Neural cell (in vitro differentiated cells): ENCODE results near the gene SPACA5. TPM values are rescaled to one million over a fixed set of nuclear protein-coding genes. Genes with fewer than 3 reads are reported as not detected.
"Not testable (repeated sequence)": the region's sequence is repeated elsewhere in the genome, so short reads cannot be mapped to it uniquely, and the experiment has no call there.

Experiments
- H2AFZ ChIP-seq: fragments of 200-600, 300-800 bp; sonication (generic), shearing (Covaris generic); 2 replicates; pipeline ENCODE4 v1.6.0; 2014; ENCODE audit warnings: low read depth, mild to moderate bottlenecking, antibody characterized with exemption, low read length, moderate library complexity
- H3F3A ChIP-seq: fragments of 200-600 bp; shearing (Covaris generic); 2 replicates; pipeline ENCODE4 v1.6.1; 2016; ENCODE audit warnings: mild to moderate bottlenecking, moderate library complexity, mixed read lengths, antibody characterized with exemption, low read length; ENCODE audit not compliant: insufficient read depth, poor library complexity, severe bottlenecking
- H3K27ac ChIP-seq: fragments of 200-600, 300-800 bp; sonication (generic), shearing (Covaris generic); 2 replicates; pipeline ENCODE4 v1.5.1; 2014; ENCODE audit warnings: mild to moderate bottlenecking, low read length, moderate library complexity
- H3K27me3 ChIP-seq: fragments of 300-800, 200-600 bp; sonication (generic), shearing (Covaris generic); 2 replicates; pipeline ENCODE4 v1.6.0; 2014; ENCODE audit warnings: mild to moderate bottlenecking, low read depth, low read length, moderate library complexity; ENCODE audit not compliant: insufficient read depth
- H3K36me3 ChIP-seq: fragments of 300-800, 200-600 bp; sonication (generic), shearing (Covaris generic); 2 replicates; pipeline ENCODE4 v1.5.1; 2014; ENCODE audit warnings: mild to moderate bottlenecking, antibody characterized with exemption, low read length, moderate library complexity; ENCODE audit not compliant: insufficient read depth
- H3K4me2 ChIP-seq: fragments of 300-800, 200-600 bp; sonication (generic), shearing (Covaris generic); 2 replicates; pipeline ENCODE4 v1.6.0; 2014; ENCODE audit warnings: mild to moderate bottlenecking, low read length
- H3K4me3 ChIP-seq: fragments of 300-800, 200-600 bp; sonication (generic), shearing (Covaris generic); 2 replicates; pipeline ENCODE4 v1.5.1; 2014; ENCODE audit warnings: mild to moderate bottlenecking, low read length, moderate library complexity
- H3K79me2 ChIP-seq: fragments of 200-600 bp; shearing (Covaris generic); replicated peaks from 2 replicates; pipeline ENCODE4 v1.6.0; 2014; ENCODE audit warnings: mild to moderate bottlenecking, low read length, moderate library complexity; ENCODE audit not compliant: insufficient read depth
- H3K9ac ChIP-seq: fragments of 300-800, 200-600 bp; sonication (generic), shearing (Covaris generic); 2 replicates; pipeline ENCODE4 v1.6.1; 2016; ENCODE audit warnings: mild to moderate bottlenecking, low read length, mixed read lengths
- H3K9me2 ChIP-seq: fragments of 200-600 bp; shearing (Covaris generic); 2 replicates; pipeline ENCODE4 v1.6.1; 2016; ENCODE audit warnings: mild to moderate bottlenecking, low read length, mixed read lengths; ENCODE audit not compliant: insufficient read depth
- H3K9me3 ChIP-seq: fragments of 200-600, 300-800 bp; sonication (generic), shearing (Covaris generic); 2 replicates; pipeline ENCODE4 v1.6.1; 2016; ENCODE audit warnings: mild to moderate bottlenecking, mixed run types, low read length, moderate library complexity, mixed read lengths
- H4K20me1 ChIP-seq: fragments of 200-600 bp; shearing (Covaris generic); 2 replicates; pipeline ENCODE4 v1.6.1; 2016; ENCODE audit warnings: mild to moderate bottlenecking, mixed run types; ENCODE audit not compliant: insufficient read depth
- EP300 ChIP-seq: fragments of 450-650 bp; conservative IDR thresholded peaks from 2 replicates; pipeline ENCODE4 v1.6.1; 2014; ENCODE audit warnings: antibody characterized with exemption, mild to moderate bottlenecking, moderate library complexity; ENCODE audit not compliant: poor library complexity, severe bottlenecking
- EZH2 ChIP-seq: fragments of 200-600, 300-800 bp; shearing (Covaris generic), sonication (generic); IDR thresholded peaks from 2 replicates; pipeline ENCODE4 v1.6.1; 2014; ENCODE audit warnings: antibody characterized with exemption, low read length, borderline replicate concordance, mild to moderate bottlenecking; ENCODE audit not compliant: insufficient read depth, poor library complexity, severe bottlenecking
- MXI1 ChIP-seq: fragments of 450-650 bp; conservative IDR thresholded peaks from 2 replicates; pipeline ENCODE4 v1.6.1; 2014; ENCODE audit warnings: antibody characterized with exemption, mild to moderate bottlenecking; ENCODE audit not compliant: poor library complexity, severe bottlenecking
- POLR2AphosphoS5 ChIP-seq: IDR thresholded peaks from 2 replicates; pipeline ENCODE4 v1.6.1; 2012
- RAD21 ChIP-seq: fragments of 450-650 bp; conservative IDR thresholded peaks from 2 replicates; pipeline ENCODE4 v1.6.1; 2014; ENCODE audit warnings: antibody characterized with exemption, mild to moderate bottlenecking, moderate library complexity
- SMC3 ChIP-seq: fragments of 450-650 bp; conservative IDR thresholded peaks from 2 replicates; pipeline ENCODE4 v1.6.1; 2014; ENCODE audit warnings: antibody characterized with exemption, mild to moderate bottlenecking, moderate library complexity; ENCODE audit not compliant: poor library complexity
- TAF1 ChIP-seq: IDR thresholded peaks from 2 replicates; pipeline ENCODE4 v1.6.1; 2012; ENCODE audit warnings: low read depth
- polyA plus RNA-seq: library from polyadenylated mRNA; depleted of rRNA; stranded (reverse); fragments of >200 nt; gene quantifications from 2 replicates; pipeline ENCODE4 v1.2.3, GENCODE V29; 2014
- TF ChIP-seq, protein P1 (sequence below): fragments of 450-650 bp; IDR thresholded peaks from 2 replicates; pipeline ENCODE4 v1.5.1; 2014; ENCODE audit warnings: antibody characterized with exemption, mild to moderate bottlenecking, moderate library complexity; ENCODE audit not compliant: poor library complexity, severe bottlenecking
- TF ChIP-seq, protein P2 (sequence below): IDR thresholded peaks from 2 replicates; pipeline ENCODE4 v1.6.1; 2012; ENCODE audit warnings: borderline replicate concordance

Gene SPACA5
- polyA plus RNA-seq, 1 donor from 2014 or later: not detected

DNA sequence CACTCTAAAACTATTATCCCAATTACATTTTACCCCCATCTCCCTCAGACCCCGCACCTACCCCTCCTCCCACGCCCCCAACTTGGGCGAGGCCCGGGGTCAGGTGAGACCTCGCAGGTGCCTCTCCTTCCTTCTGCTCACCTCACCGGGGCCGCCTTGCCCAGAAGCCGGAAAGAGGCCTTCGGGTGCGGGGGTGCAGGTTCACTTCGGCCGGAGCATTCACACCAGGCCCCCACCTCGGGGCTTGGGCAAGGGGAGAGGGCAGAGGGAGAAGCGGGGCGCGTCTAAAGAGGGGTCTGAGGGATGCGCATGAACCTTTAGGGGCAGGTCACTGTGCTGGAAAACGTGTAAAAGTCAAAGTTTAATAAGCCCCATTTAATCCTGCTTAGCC is 3.4 kb upstream of the SPACA5 start:
- Histone ChIP-seq H3F3A (no peaks in the 10 kb centered on the region), H3K9ac (peak overlapping the region; percentile 71), H3K4me2 (no peak overlapping the region), H3K36me3 (no peaks in the 10 kb centered on the region), H3K9me3 (no peaks in the 10 kb centered on the region), H2AFZ (peak overlapping the region; percentile 88), H3K9me2 (no peaks in the 10 kb centered on the region), H4K20me1 (no peaks in the 10 kb centered on the region), H3K27me3 (no peaks in the 10 kb centered on the region), H3K79me2 (no peaks in the 10 kb centered on the region), H3K4me3 (peak overlapping the region; percentile 75), H3K27ac (peak overlapping the region; percentile 70)
- TF ChIP-seq TAF1 (no peak), POLR2AphosphoS5 (no peak), RAD21 (no peak), MXI1 (no peak), EZH2 (no peak), SMC3 (no peak), EP300 (no peak)
- TF ChIP-seq, protein P1, sequence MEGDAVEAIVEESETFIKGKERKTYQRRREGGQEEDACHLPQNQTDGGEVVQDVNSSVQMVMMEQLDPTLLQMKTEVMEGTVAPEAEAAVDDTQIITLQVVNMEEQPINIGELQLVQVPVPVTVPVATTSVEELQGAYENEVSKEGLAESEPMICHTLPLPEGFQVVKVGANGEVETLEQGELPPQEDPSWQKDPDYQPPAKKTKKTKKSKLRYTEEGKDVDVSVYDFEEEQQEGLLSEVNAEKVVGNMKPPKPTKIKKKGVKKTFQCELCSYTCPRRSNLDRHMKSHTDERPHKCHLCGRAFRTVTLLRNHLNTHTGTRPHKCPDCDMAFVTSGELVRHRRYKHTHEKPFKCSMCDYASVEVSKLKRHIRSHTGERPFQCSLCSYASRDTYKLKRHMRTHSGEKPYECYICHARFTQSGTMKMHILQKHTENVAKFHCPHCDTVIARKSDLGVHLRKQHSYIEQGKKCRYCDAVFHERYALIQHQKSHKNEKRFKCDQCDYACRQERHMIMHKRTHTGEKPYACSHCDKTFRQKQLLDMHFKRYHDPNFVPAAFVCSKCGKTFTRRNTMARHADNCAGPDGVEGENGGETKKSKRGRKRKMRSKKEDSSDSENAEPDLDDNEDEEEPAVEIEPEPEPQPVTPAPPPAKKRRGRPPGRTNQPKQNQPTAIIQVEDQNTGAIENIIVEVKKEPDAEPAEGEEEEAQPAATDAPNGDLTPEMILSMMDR: no peak
- TF ChIP-seq, protein P2, sequence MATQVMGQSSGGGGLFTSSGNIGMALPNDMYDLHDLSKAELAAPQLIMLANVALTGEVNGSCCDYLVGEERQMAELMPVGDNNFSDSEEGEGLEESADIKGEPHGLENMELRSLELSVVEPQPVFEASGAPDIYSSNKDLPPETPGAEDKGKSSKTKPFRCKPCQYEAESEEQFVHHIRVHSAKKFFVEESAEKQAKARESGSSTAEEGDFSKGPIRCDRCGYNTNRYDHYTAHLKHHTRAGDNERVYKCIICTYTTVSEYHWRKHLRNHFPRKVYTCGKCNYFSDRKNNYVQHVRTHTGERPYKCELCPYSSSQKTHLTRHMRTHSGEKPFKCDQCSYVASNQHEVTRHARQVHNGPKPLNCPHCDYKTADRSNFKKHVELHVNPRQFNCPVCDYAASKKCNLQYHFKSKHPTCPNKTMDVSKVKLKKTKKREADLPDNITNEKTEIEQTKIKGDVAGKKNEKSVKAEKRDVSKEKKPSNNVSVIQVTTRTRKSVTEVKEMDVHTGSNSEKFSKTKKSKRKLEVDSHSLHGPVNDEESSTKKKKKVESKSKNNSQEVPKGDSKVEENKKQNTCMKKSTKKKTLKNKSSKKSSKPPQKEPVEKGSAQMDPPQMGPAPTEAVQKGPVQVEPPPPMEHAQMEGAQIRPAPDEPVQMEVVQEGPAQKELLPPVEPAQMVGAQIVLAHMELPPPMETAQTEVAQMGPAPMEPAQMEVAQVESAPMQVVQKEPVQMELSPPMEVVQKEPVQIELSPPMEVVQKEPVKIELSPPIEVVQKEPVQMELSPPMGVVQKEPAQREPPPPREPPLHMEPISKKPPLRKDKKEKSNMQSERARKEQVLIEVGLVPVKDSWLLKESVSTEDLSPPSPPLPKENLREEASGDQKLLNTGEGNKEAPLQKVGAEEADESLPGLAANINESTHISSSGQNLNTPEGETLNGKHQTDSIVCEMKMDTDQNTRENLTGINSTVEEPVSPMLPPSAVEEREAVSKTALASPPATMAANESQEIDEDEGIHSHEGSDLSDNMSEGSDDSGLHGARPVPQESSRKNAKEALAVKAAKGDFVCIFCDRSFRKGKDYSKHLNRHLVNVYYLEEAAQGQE: no peak

DNA sequence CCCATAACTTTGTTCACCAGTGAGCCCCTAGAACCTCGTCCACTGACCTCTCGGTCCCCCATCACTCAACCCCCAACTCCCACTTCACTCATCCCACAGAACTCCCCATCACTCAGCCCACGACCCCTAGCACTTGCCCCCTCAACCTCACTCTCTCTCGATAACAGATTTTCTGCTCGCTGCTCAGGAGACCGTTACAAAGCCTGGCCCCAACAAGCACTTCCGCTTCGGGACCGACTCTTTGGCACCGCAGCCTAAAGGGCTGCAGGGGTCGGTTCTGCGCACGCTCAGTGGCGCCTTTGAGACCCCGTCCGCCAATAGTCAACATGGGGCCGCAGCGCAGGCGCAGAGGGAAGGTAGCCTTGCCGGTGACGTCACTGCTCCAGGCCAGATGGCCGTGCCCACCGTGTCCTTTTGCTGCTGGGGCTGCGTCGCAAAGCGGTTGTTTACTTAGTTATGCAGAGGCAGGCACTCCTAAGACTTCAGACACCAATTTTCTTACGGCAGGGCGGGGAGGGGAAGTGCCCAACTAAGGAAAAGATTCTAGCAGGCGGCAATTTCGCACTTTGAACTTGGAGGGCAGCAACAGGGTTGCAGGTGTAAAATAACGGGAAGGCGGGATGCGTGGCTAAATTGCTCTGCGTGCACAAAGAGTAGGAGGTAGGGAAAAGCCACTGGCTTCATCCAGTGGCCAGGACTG is 2.9 kb upstream of the SPACA5 start, which contains the start of gene ZNF182:
Gene ZNF182, minus strand, starts transcription at position 232 of the 700 bp plus-strand sequence. CDS start 1,380 bp downstream, outside the sequence.
- Histone ChIP-seq H3K27me3 (no peaks in the 10 kb centered on the region), H3K9me2 (no peaks in the 10 kb centered on the region), H3K36me3 (no peaks in the 10 kb centered on the region), H3K79me2 (no peaks in the 10 kb centered on the region), H3K4me2 (no peak within 1 kb of the TSS), H3K9ac (peak within 1 kb of the TSS; percentile 71), H3K27ac (peak within 1 kb of the TSS; percentile 70), H4K20me1 (no peaks in the 10 kb centered on the region), H2AFZ (peak within 1 kb of the TSS; percentile 88), H3K9me3 (no peaks in the 10 kb centered on the region), H3F3A (no peaks in the 10 kb centered on the region), H3K4me3 (peak within 1 kb of the TSS; percentile 75)
- peak; percentile 18 for TF ChIP-seq EP300
- peak; percentile 57 for TF ChIP-seq MXI1
- TF ChIP-seq EZH2: no peak
- TF ChIP-seq TAF1: peak; percentile 45
- TF ChIP-seq, protein P2: no peak
- TF ChIP-seq, protein P1: no peak
- no peak for TF ChIP-seq SMC3
- peak; percentile 31 for TF ChIP-seq RAD21
- peak; percentile 86 for TF ChIP-seq POLR2AphosphoS5

GRCh38 chrX:48009445-48009960 is 2.7 kb downstream of the SPACA5 start:
- not testable (repeated sequence) for H3K27me3 ChIP-seq, H3K9ac ChIP-seq, H3K79me2 ChIP-seq, H3K4me3 ChIP-seq, H2AFZ ChIP-seq, H3K9me2 ChIP-seq, H3K36me3 ChIP-seq, H4K20me1 ChIP-seq, H3F3A ChIP-seq, H3K9me3 ChIP-seq, H3K27ac ChIP-seq, H3K4me2 ChIP-seq
